ENCODE results near the gene FREM1.

FREM1 gene

GRCh38 chr9:14769230-14769571 is 141.0 kb downstream of the FREM1 start:
- ChIA-PET POLR2A (no interaction called here), CTCF (interaction anchor here (0.6 to 1.3 kb wide), 5 partner anchors 18 to 154 kb away, joined by 3 to 4 read pairs (median 3); no protein-coding TSS in a partner anchor)
- no peak for TF ChIP-seq FOXK2 (IDR thresholded peaks at IDR 0.05)
- no peak for TF ChIP-seq ARNT (IDR thresholded peaks at IDR 0.05)
- no peak for TF ChIP-seq SUZ12 (IDR thresholded peaks at IDR 0.05)
- TF ChIP-seq CTBP1 (IDR thresholded peaks at IDR 0.05; ENCODE audit: borderline replicate concordance) = no peak
- TF ChIP-seq SP1 (IDR thresholded peaks at IDR 0.05) = no peak
- TF ChIP-seq TARDBP (IDR thresholded peaks at IDR 0.05) = no peak
- no peak for TF ChIP-seq NFRKB (IDR thresholded peaks at IDR 0.05)

DNA sequence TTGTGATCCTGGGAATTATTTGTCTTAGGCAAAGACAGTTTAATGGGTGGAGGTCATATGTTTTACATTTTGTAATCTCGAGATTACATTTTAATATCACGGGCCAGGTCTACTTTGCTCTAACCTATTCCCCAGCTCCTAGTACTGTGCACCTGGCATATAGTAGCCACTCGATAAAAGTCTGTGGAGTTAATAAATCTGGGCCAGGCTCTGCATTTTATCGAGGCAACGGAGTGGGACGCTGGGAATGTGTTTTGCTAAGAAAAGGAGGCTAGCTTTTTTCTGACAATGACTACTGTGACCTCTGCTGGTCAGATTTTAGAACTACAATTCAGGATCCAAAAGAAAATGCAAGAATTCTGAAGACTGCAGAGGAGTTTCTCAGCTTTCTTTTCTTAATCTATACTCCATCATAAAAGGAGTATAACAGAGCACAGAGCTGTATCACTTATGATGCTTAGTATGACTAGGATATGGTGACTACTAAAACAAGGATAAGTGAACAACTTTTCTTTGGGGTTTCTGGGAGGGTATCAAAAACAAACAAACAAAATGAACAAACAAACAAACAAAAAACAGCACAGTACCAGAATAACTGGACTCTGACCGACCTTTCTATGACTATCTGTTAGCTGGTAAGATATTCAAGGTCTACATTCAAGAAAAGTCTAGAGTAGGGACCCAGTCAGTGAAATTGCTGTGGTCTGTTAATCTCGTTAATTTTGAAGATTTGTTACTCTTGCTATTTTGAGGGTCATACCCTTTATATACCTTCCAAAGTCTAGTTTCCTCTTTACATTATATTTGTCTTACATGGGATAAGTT is 141.6 kb downstream of the FREM1 start:
- peak; percentile 30 for DNase-seq (ENCODE audit: extremely low spot score)
- CTCF ChIA-PET = interaction anchor here (0.6 to 1.3 kb wide), 6 partner anchors 19 to 1340 kb away, joined by 3 to 4 read pairs (median 3); no protein-coding TSS in a partner anchor
- POLR2A ChIA-PET = no interaction called here
- TF ChIP-seq NFRKB (IDR thresholded peaks at IDR 0.05) (no peak), FOXK2 (IDR thresholded peaks at IDR 0.05) (no peak)

More at GRCh38 chr9:14769230-14769571, 141.0 kb downstream of the FREM1 start:
- peak; percentile 8 for DNase-seq (ENCODE audit: extremely low spot score)

GRCh38 chr9:14766299-14766698 is 143.9 kb downstream of the FREM1 start:
- no peak for DNase-seq (ENCODE audit: extremely low spot score)
- POLR2A ChIA-PET = no interaction called here
- TF ChIP-seq FOXM1 (IDR thresholded peaks at IDR 0.05; ENCODE audit: borderline replicate concordance) (no peak), FOXA1 (IDR thresholded peaks at IDR 0.05) (no peak), HDGF (IDR thresholded peaks at IDR 0.05; ENCODE audit: borderline replicate concordance) (no peak), CTBP1 (IDR thresholded peaks at IDR 0.05; ENCODE audit: borderline replicate concordance) (no peak), SP1 (IDR thresholded peaks at IDR 0.05) (no peak), SUZ12 (IDR thresholded peaks at IDR 0.05) (no peak), BHLHE40 (IDR thresholded peaks at IDR 0.05; ENCODE audit: borderline replicate concordance) (no peak), L3MBTL2 (conservative IDR thresholded peaks at IDR 0.05) (no peak), NFRKB (IDR thresholded peaks at IDR 0.05) (no peak), ELF4 (IDR thresholded peaks at IDR 0.05) (no peak), TARDBP (IDR thresholded peaks at IDR 0.05) (no peak), FOXK2 (IDR thresholded peaks at IDR 0.05) (no peak), ARNT (IDR thresholded peaks at IDR 0.05) (no peak)
- TF ChIP-seq, protein P1, sequence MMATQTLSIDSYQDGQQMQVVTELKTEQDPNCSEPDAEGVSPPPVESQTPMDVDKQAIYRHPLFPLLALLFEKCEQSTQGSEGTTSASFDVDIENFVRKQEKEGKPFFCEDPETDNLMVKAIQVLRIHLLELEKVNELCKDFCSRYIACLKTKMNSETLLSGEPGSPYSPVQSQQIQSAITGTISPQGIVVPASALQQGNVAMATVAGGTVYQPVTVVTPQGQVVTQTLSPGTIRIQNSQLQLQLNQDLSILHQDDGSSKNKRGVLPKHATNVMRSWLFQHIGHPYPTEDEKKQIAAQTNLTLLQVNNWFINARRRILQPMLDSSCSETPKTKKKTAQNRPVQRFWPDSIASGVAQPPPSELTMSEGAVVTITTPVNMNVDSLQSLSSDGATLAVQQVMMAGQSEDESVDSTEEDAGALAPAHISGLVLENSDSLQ (IDR thresholded peaks at IDR 0.05) = no peak

GRCh38 chr9:14761584-14761983 is 148.6 kb downstream of the FREM1 start:
- DNase-seq (ENCODE audit: extremely low spot score) = no peak
- ChIA-PET CTCF (no interaction called here), POLR2A (no interaction called here)
- TF ChIP-seq HDGF (IDR thresholded peaks at IDR 0.05; ENCODE audit: borderline replicate concordance) = no peak
- no peak for TF ChIP-seq SUZ12 (IDR thresholded peaks at IDR 0.05)
- TF ChIP-seq LEF1 (IDR thresholded peaks at IDR 0.05; ENCODE audit: borderline replicate concordance) = no peak
- TF ChIP-seq ZNF384 (IDR thresholded peaks at IDR 0.05) = no peak

More at GRCh38 chr9:14766299-14766698, 143.9 kb downstream of the FREM1 start:
- CTCF ChIA-PET = no interaction called here

DNA sequence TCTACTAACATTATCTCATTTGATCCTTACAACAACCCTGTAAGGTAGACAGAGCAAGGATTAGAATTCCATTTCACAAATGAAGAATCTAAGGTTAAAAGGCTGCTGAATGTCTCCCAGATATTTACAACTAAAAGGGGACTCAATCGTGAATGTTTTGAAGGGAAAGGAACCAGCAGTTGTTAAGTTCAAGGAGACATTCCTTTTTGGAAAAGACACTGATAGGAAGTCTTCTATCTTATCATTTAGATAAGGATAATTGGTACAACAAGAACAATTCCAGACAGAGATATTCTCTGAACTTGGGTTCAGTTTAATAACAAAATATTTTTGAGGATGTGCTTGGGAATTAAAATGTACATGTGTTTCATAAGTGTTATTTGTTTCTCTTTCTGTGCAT is 150.2 kb downstream of the FREM1 start:
- TF ChIP-seq CTBP1 (IDR thresholded peaks at IDR 0.05; ENCODE audit: borderline replicate concordance) = no peak
- TF ChIP-seq, protein P1 (IDR thresholded peaks at IDR 0.05) = no peak
- TF ChIP-seq HDGF (IDR thresholded peaks at IDR 0.05; ENCODE audit: borderline replicate concordance) = no peak
- TF ChIP-seq LEF1 (IDR thresholded peaks at IDR 0.05; ENCODE audit: borderline replicate concordance) = no peak
- no peak for TF ChIP-seq TARDBP (IDR thresholded peaks at IDR 0.05)
- TF ChIP-seq L3MBTL2 (conservative IDR thresholded peaks at IDR 0.05) = no peak
- no peak for TF ChIP-seq NFRKB (IDR thresholded peaks at IDR 0.05)
- TF ChIP-seq BHLHE40 (IDR thresholded peaks at IDR 0.05; ENCODE audit: borderline replicate concordance) = no peak
- no peak for TF ChIP-seq SP1 (IDR thresholded peaks at IDR 0.05)
- no peak for TF ChIP-seq ARNT (IDR thresholded peaks at IDR 0.05)
- no peak for TF ChIP-seq ELF4 (IDR thresholded peaks at IDR 0.05)
- CTCF ChIA-PET = no interaction called here
- POLR2A ChIA-PET = no interaction called here
- no peak for DNase-seq (ENCODE audit: extremely low spot score)

DNA sequence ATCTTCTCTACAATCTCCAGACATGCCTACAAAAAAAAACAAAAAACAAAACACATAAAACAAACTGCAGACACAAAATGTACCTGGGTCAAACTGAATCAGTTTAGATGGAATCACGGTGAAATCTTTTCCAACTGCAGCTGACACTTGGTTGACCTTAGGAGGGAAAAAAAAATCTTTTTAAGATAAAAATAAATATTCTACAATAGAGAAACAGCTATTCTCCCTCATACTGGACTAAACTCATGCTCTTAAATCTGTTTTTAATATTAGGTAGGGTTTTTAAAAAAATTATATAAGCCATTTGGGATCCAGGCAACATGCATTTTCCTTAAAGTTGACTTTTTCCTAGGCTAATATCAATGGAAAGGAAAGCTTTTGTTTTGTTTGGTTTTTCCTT is 153.9 kb downstream of the FREM1 start:
- TF ChIP-seq LEF1 (IDR thresholded peaks at IDR 0.05; ENCODE audit: borderline replicate concordance) (no peak), SUZ12 (IDR thresholded peaks at IDR 0.05) (no peak), ELF4 (IDR thresholded peaks at IDR 0.05) (no peak), TARDBP (IDR thresholded peaks at IDR 0.05) (no peak), FOXM1 (IDR thresholded peaks at IDR 0.05; ENCODE audit: borderline replicate concordance) (no peak)
- ChIA-PET POLR2A (no interaction called here), CTCF (no interaction called here)
- no peak for DNase-seq (ENCODE audit: extremely low spot score)

- POLR2A ChIA-PET = no interaction called here
- CTCF ChIA-PET = no interaction called here
Observed at GRCh38 chr9:14752871-14753270, 157.4 kb downstream of the FREM1 start.

More at GRCh38 chr9:14752871-14753270, 157.4 kb downstream of the FREM1 start:
- TF ChIP-seq ELF4 (IDR thresholded peaks at IDR 0.05) = no peak
- no peak for TF ChIP-seq FOXA1 (IDR thresholded peaks at IDR 0.05)
- no peak for TF ChIP-seq ARNT (IDR thresholded peaks at IDR 0.05)
- no peak for TF ChIP-seq BHLHE40 (IDR thresholded peaks at IDR 0.05; ENCODE audit: borderline replicate concordance)
- no peak for TF ChIP-seq FOXK2 (IDR thresholded peaks at IDR 0.05)
- no peak for TF ChIP-seq SUZ12 (IDR thresholded peaks at IDR 0.05)
- no peak for TF ChIP-seq SP1 (IDR thresholded peaks at IDR 0.05)
- TF ChIP-seq FOXM1 (IDR thresholded peaks at IDR 0.05; ENCODE audit: borderline replicate concordance) = no peak
- no peak for TF ChIP-seq LEF1 (IDR thresholded peaks at IDR 0.05; ENCODE audit: borderline replicate concordance)
- no peak for TF ChIP-seq NFRKB (IDR thresholded peaks at IDR 0.05)
- no peak for TF ChIP-seq HDGF (IDR thresholded peaks at IDR 0.05; ENCODE audit: borderline replicate concordance)
- TF ChIP-seq L3MBTL2 (conservative IDR thresholded peaks at IDR 0.05) = no peak
- no peak for TF ChIP-seq ZNF384 (IDR thresholded peaks at IDR 0.05)
- TF ChIP-seq, protein P1 (IDR thresholded peaks at IDR 0.05) = no peak
- no peak for TF ChIP-seq CTBP1 (IDR thresholded peaks at IDR 0.05; ENCODE audit: borderline replicate concordance)
- no peak for TF ChIP-seq TARDBP (IDR thresholded peaks at IDR 0.05)
- no peak for DNase-seq (ENCODE audit: extremely low spot score)

Data from HEK293T (cell line).